RWPE1 (cell line): Measurements from ENCODE around the gene CTNNA3.
"Not testable (repeated sequence)": the region's sequence is repeated elsewhere in the genome, so short reads cannot be mapped to it uniquely, and the experiment has no call there.

Experiments used
- CTCF ChIA-PET: fragments of 350-600 bp; sonication (Branson Sonifier 250); formaldehyde crosslinking; extraction: SDS; loops from one replicate; lab custom pipeline; 2021; lab: Yijun Ruan, JAX
- POLR2A ChIA-PET: fragments of 400-600 bp; formaldehyde crosslinking; extraction: SDS; loops from one replicate; lab custom pipeline; 2020; ENCODE audit warnings: antibody characterized with exemption; ENCODE audit not compliant: low non-redundant PET; lab: Yijun Ruan, JAX
- DNase-seq: peaks from one replicate; pipeline ENCODE4 v3.0.0; 2012; ENCODE audit warnings: low spot score
- H3K27ac ChIP-seq: fragments of 450-650 bp; 2 replicates; pipeline ENCODE4 v1.5.1; 2017
- CTCF ChIP-seq: fragments of 450-650 bp; conservative IDR thresholded peaks from 2 replicates; pipeline ENCODE4 v1.5.1; 2017; ENCODE audit warnings: low read depth, mild to moderate bottlenecking

Gene CTNNA3

DNA sequence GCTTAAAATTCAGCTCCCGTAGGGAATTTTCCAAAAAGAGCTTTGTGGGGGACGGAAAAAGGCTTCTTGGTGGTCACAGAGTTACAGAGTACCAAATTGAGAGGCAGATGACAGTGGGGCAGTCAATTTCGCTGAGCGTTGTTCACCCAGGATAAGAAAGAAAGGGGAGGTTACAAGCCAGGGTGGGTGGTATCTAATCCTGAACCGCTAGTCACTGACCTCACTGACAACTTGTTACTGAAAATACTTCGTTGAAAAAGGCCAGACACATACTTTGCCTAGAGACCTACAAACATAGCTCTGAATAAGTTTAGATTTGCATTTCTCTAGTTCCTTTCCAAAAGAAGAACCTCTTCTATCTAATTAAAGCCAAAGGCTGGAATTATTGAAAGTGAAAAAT, at the start of gene CTNNA3:
Gene CTNNA3 (minus strand): TSS at position 167 of the 400 bp plus-strand sequence.
- ChIA-PET CTCF (interaction anchor here (0.5 to 6.0 kb wide), 3 partner anchors 11 to 83 kb away, joined by 3 to 92 read pairs (median 18); no protein-coding TSS in a partner anchor), POLR2A (no interaction called here)
- no peak within 1 kb of the TSS for H3K27ac ChIP-seq
- TF ChIP-seq CTCF, result no peak
- no peak for DNase-seq

DNA sequence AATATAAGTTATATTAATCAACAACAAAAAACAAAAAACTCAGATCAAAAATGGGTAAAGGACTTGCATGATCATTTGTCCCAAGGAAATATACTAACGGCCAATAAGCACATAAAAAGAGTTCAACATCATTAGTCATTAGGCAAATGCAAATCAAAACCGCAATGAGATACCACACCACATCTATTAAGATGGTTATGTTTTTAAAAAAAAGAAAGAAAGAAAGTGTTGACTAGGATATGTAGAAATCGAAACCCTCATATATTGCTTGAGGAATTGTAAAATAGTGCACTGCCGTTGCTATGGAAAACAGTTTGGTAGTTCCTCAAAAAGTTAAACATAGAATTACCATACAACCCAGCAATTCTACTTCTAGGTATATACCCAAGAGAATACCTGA, 39.4 kb upstream of the CTNNA3 start:
- POLR2A ChIA-PET, result no interaction called here
- TF ChIP-seq CTCF, result no peak
- H3K27ac ChIP-seq, result no peak overlapping the region
- no peak for DNase-seq
- CTCF ChIA-PET, result no interaction called here

- ChIA-PET CTCF (interaction anchor here (1.0 kb wide), 1 partner anchor 46 kb away, joined by 3 read pairs; no protein-coding TSS in a partner anchor), POLR2A (no interaction called here)
- H3K27ac ChIP-seq, result no peak overlapping the region
- no peak for TF ChIP-seq CTCF
- DNase-seq, result no peak
These were observed 37.5 kb upstream of the CTNNA3 start for GRCh38 chr10:67733511-67733910.

DNA sequence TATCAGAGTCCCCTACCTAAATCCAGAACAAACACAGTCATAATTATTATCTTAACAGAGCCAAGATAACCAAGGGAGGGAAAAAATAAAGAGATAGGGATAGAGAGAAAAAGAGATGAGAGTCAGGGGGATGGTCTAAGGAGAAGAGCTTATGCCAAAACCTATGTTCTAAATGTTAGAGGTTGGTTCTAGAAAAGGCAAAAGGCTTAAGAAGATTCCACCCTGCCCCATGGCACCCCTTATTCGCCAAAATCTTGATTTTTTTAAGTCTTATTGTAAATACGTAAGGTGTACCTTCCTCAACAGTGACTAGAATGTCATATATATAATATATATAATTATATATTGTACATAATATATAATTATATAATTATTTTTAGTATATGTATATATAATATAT, 29.6 kb upstream of the CTNNA3 start:
- ChIA-PET CTCF (interaction anchor here (1.1 kb wide), 1 partner anchor 45 kb away, joined by 5 read pairs; no protein-coding TSS in a partner anchor), POLR2A (no interaction called here)
- H3K27ac ChIP-seq, result no peak overlapping the region
- DNase-seq, result no peak
- TF ChIP-seq CTCF, result no peak

GRCh38 chr10:67723601-67724000, 27.6 kb upstream of the CTNNA3 start:
- CTCF ChIA-PET, result interaction anchor here (0.6 to 1.2 kb wide), 2 partner anchors 26 to 515 kb away, joined by 3 to 5 read pairs; no protein-coding TSS in a partner anchor
- POLR2A ChIA-PET, result no interaction called here
- no peak for DNase-seq
- H3K27ac ChIP-seq, result no peak overlapping the region
- no peak for TF ChIP-seq CTCF

DNA sequence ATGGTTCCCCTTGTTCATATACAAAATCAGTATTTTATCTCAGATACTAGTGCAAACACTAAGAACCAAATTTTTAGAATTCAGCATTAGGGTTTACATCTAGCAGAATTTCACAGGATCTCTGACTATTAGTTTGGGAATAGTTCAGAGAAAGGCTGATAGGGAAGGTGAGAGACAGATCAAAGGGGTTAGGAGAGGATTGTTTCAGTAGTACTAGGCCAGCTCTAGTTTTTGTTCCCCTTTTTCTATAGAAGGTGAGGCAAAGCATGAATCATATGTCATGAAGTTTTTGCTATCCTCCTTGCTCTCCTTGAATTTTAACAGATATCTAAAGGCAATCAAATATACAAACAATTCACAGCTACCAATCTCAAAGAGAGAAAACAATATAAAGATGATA, 26.1 kb upstream of the CTNNA3 start:
- DNase-seq, result no peak
- POLR2A ChIA-PET, result no interaction called here
- CTCF ChIA-PET, result no interaction called here
- TF ChIP-seq CTCF, result no peak
- no peak overlapping the region for H3K27ac ChIP-seq

DNA sequence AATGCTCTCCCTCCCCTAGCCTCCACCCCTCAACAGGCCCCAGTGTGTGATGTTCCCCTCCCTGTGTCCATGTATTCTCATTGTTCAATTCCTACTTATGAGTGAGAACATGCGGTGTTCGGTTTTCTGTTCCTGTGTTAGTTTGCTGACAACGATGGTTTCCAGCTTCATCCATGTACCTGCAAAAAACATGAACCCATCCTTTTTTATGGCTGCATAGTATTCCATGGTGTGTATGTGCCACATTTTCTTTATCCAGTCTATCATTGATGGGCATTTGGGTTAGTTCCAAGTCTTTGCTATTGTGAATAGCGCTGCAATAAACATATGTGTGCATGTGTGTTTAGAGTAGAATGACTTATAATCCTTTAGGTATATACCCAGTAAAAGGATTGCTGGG, 20.5 kb upstream of the CTNNA3 start:
- CTCF ChIA-PET, H3K27ac ChIP-seq, POLR2A ChIA-PET, DNase-seq: not testable (repeated sequence)
